ENCODE data around the gene SLC19A2.

Gene SLC19A2

DNA sequence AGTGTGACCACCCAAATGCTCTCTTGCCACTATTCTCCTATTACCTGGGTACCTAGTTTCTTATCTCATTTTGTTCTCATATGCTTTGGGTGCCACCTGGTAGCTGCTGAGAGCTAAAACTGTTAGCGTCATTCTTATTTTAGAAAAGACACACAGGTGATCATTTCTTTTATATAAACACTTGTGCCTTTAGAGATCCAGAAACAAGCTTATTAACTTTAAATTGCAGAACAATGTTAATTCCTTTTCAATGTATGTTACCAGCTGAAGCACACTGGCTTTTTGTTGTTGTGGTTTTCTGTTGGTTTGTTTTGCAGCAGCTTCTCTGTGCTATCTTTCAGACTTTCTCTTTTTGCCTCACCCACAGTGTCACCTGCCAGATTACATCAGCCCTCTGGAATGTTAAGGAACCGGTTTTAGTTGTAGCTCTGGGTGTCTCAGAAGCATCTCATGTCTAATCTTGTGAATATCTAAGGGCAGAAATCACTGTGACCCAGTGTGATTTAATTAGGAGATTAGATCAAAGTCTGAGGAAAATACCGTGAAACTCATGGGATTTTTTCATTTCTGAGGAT is 43.4 kb upstream of the SLC19A2 start:
- H2BK12ac ChIP-seq (ENCODE audit: low read length) = no peak overlapping the region
- no peak overlapping the region for H4K8ac ChIP-seq (ENCODE audit: low read depth, low read length)
- no peak overlapping the region for H3K23ac ChIP-seq (ENCODE audit: low read length)
- peak overlapping the region; percentile 2 for H2BK5ac ChIP-seq (ENCODE audit: low read depth, low read length, poor library complexity)
- H3K27ac ChIP-seq (ENCODE audit: low read depth, low read length) = peak overlapping the region; percentile 67
- H3K18ac ChIP-seq (ENCODE audit: low read length) = no peak overlapping the region
- no peak overlapping the region for H4K91ac ChIP-seq (ENCODE audit: low read depth, low read length)
- no peak overlapping the region for H3K14ac ChIP-seq (ENCODE audit: low read length)
- H3K4ac ChIP-seq (ENCODE audit: low read depth, low read length) = no peak overlapping the region
- no peaks in the 10 kb centered on the region for H3K9me3 ChIP-seq (ENCODE audit: insufficient read depth, low read depth, low read length)
- no peak overlapping the region for H2AK5ac ChIP-seq (ENCODE audit: low read length)
- no peaks in the 10 kb centered on the region for H3K36me3 ChIP-seq (ENCODE audit: control insufficient read depth in 1 of 2, insufficient read depth in 2 of 2, low read length in 2 of 2)
- H3K4me3 ChIP-seq (ENCODE audit: low read depth, low read length) = no peak overlapping the region
- H3K79me2 ChIP-seq (ENCODE audit: control insufficient read depth, insufficient read depth, low read length, poor library complexity) = no peaks in the 10 kb centered on the region
- no peak overlapping the region for H4K12ac ChIP-seq (ENCODE audit: low read depth, low read length)
- peak overlapping the region; percentile 49 for H3K4me2 ChIP-seq (ENCODE audit: low read length)
- H3K79me1 ChIP-seq (ENCODE audit: low read length) = peaks cover 6% of the 10 kb centered on the region
- peaks cover 2 to 10% of the 10 kb centered on the region in 2 experiments for H3K4me1 ChIP-seq (ENCODE audit: control insufficient read depth in 1 of 2, insufficient read depth in 2 of 2, low read length in 2 of 2)
- H2AFZ ChIP-seq (ENCODE audit: insufficient read depth, low read length, poor library complexity) = no peak overlapping the region
- no CpG with 5 or more reads among the region's 3 CpGs for WGBS (ENCODE audit: extremely low coverage, insufficient coverage, insufficient read length)
- H3K27me3 ChIP-seq (ENCODE audit: insufficient read depth, low read length) = no peaks in the 10 kb centered on the region
- DNase-seq = peak; percentile 93 to 100
- no peak overlapping the region for H3K9ac ChIP-seq (ENCODE audit: low read length)
- peak overlapping the region; percentile 81 for H2BK120ac ChIP-seq (ENCODE audit: insufficient read depth, low read length, poor library complexity)

DNA sequence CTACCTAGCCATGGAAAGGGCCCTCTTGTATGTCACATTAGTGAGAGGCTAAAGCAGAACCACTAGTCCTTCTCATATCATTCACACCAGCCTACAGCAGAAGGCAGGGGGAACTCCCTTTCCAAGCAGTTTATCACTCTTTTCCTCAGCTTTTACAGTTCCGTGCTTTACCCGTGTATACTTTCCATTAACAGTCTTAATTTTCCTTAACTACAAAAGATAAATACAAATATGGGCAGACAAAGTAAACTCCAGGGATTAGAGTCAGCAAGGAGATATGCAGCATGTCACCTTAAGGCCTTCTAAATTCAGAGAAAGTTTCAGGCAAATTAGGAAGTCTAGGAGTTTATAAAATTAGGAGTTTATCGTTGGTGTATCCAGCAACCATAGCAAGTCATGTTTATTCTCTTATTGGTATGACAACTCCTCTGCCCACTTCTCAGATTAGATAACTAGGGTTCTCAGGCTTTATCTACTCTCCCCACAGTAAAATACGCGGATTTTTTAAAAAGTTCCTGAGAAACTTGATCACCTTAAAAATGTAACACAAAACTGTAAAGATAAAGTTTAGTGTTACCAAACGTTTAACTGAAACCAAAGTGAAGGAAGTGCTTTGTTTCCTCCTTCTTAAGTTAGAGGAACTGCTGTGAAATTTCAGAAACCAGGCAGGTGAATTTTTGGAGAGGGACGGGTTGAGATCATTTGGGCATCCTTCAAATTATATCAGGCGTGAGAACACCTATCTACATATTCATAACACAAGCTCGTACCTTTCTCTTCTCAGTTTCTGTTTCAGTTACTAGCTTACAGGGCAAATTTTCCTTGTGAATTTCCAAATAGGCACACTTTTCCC is 42.7 kb upstream of the SLC19A2 start:
- H3K18ac ChIP-seq (ENCODE audit: low read length) = no peak overlapping the region
- no peak for DNase-seq
- H2BK120ac ChIP-seq (ENCODE audit: insufficient read depth, low read length, poor library complexity) = peak overlapping the region; percentile 81
- no peak overlapping the region for H4K12ac ChIP-seq (ENCODE audit: low read depth, low read length)
- H3K79me2 ChIP-seq (ENCODE audit: control insufficient read depth, insufficient read depth, low read length, poor library complexity) = no peaks in the 10 kb centered on the region
- no peaks in the 10 kb centered on the region for H3K36me3 ChIP-seq (ENCODE audit: control insufficient read depth in 1 of 2, insufficient read depth in 2 of 2, low read length in 2 of 2)
- H3K27me3 ChIP-seq (ENCODE audit: insufficient read depth, low read length) = no peaks in the 10 kb centered on the region
- peaks cover 2 to 10% of the 10 kb centered on the region in 2 experiments for H3K4me1 ChIP-seq (ENCODE audit: control insufficient read depth in 1 of 2, insufficient read depth in 2 of 2, low read length in 2 of 2)
- no peak overlapping the region for H3K9ac ChIP-seq (ENCODE audit: low read length)
- H4K8ac ChIP-seq (ENCODE audit: low read depth, low read length) = no peak overlapping the region
- H3K4ac ChIP-seq (ENCODE audit: low read depth, low read length) = no peak overlapping the region
- H3K4me2 ChIP-seq (ENCODE audit: low read length) = peak overlapping the region; percentile 49
- H2AK5ac ChIP-seq (ENCODE audit: low read length) = no peak overlapping the region
- no peaks in the 10 kb centered on the region for H3K9me3 ChIP-seq (ENCODE audit: insufficient read depth, low read depth, low read length)
- whole genome bisulfite sequencing (ENCODE audit: extremely low coverage, insufficient coverage, insufficient read length) = no CpG with 5 or more reads among the region's 9 CpGs
- H4K91ac ChIP-seq (ENCODE audit: low read depth, low read length) = peak overlapping the region; percentile 8
- no peak overlapping the region for H3K23ac ChIP-seq (ENCODE audit: low read length)
- no peak overlapping the region for H3K4me3 ChIP-seq (ENCODE audit: low read depth, low read length)
- H3K27ac ChIP-seq (ENCODE audit: low read depth, low read length) = peak overlapping the region; percentile 24
- H3K79me1 ChIP-seq (ENCODE audit: low read length) = peaks cover 6% of the 10 kb centered on the region
- peak overlapping the region; percentile 21 for H2BK12ac ChIP-seq (ENCODE audit: low read length)
- no peak overlapping the region for H2AFZ ChIP-seq (ENCODE audit: insufficient read depth, low read length, poor library complexity)
- H3K14ac ChIP-seq (ENCODE audit: low read length) = peak overlapping the region; percentile 7
- peak overlapping the region; percentile 2 for H2BK5ac ChIP-seq (ENCODE audit: low read depth, low read length, poor library complexity)

DNA sequence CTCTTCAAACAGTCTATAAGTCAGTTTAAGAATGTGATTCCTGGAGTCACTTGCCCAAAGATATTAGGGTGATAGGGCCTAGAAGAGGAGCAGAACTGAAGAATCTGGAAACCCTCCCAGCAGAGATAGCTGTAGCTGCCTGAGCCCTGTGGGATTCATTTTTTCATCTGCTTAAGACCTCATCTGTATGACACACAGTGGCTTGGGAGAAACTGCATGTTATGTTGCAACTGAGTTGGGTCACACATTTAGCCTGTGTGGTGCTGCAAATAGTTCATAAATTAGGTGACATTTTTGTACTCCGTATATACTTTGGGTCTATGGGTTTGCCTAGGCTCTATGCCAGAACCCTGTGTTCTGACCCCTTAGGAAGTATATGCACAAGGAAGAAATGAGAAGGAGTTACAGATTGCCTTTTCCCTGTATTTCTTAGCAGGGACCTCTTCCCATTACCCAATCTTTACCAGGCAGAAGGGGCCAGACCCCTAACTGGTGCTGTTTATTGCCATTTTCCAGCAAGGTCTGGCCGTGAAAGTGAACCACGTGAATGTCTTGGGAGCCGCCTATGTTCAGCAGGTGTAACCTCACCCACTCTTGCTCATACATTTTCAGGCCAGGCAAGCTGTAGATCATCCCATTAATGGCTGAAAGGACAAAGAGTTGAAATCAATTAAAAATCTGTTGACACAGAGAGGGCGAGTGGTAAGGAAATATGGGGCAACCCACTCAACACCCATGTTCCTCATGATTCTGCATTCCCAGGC is 41.9 kb upstream of the SLC19A2 start:
- Histone ChIP-seq H3K27me3 (ENCODE audit: insufficient read depth, low read length) (no peaks in the 10 kb centered on the region), H3K4me3 (ENCODE audit: low read depth, low read length) (no peak overlapping the region), H2BK5ac (ENCODE audit: low read depth, low read length, poor library complexity) (no peak overlapping the region), H3K18ac (ENCODE audit: low read length) (no peak overlapping the region), H2BK12ac (ENCODE audit: low read length) (peak overlapping the region; percentile 21), H3K27ac (ENCODE audit: low read depth, low read length) (no peak overlapping the region), H2AK5ac (ENCODE audit: low read length) (peak overlapping the region; percentile 44), H3K36me3 (ENCODE audit: control insufficient read depth in 1 of 2, insufficient read depth in 2 of 2, low read length in 2 of 2) (no peaks in the 10 kb centered on the region), H3K23ac (ENCODE audit: low read length) (no peak overlapping the region), H3K14ac (ENCODE audit: low read length) (peak overlapping the region; percentile 7), H4K91ac (ENCODE audit: low read depth, low read length) (peak overlapping the region; percentile 26), H3K4me1 (ENCODE audit: control insufficient read depth in 1 of 2, insufficient read depth in 2 of 2, low read length in 2 of 2) (peaks cover 2 to 10% of the 10 kb centered on the region in 2 experiments), H3K9ac (ENCODE audit: low read length) (no peak overlapping the region), H4K8ac (ENCODE audit: low read depth, low read length) (no peak overlapping the region), H4K12ac (ENCODE audit: low read depth, low read length) (no peak overlapping the region), H3K4me2 (ENCODE audit: low read length) (no peak overlapping the region), H3K79me2 (ENCODE audit: control insufficient read depth, insufficient read depth, low read length, poor library complexity) (no peaks in the 10 kb centered on the region), H3K4ac (ENCODE audit: low read depth, low read length) (no peak overlapping the region), H2BK120ac (ENCODE audit: insufficient read depth, low read length, poor library complexity) (no peak overlapping the region), H2AFZ (ENCODE audit: insufficient read depth, low read length, poor library complexity) (no peak overlapping the region), H3K79me1 (ENCODE audit: low read length) (peaks cover 6% of the 10 kb centered on the region), H3K9me3 (ENCODE audit: insufficient read depth, low read depth, low read length) (no peaks in the 10 kb centered on the region)
- DNase-seq = peak in 1 of 2 donors; percentile 31
- no CpG with 5 or more reads among the region's 5 CpGs for WGBS (ENCODE audit: extremely low coverage, insufficient coverage, insufficient read length)

DNA sequence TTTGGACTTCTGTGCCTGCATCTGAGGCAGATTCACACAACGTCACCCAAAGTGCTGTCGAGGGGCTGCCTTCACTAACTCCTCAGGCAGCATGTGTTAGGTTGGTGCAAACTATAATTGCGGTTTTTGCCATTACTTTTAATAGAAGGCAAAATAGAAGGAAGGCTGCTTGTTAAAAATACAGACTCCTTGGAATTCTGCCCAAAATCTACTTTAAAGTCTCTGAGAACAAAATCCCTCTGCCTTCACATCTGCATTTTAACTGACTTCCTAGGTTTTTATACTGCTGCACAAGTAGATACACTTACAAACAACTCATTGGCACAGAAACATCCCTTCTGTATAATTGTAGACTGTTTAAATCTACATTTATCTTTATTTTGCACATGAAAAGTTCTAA is 41.3 kb upstream of the SLC19A2 start:
- no peak overlapping the region for H3K4me3 ChIP-seq (ENCODE audit: low read depth, low read length)
- H3K79me2 ChIP-seq (ENCODE audit: control insufficient read depth, insufficient read depth, low read length, poor library complexity) = no peaks in the 10 kb centered on the region
- no peak overlapping the region for H3K18ac ChIP-seq (ENCODE audit: low read length)
- no peak overlapping the region for H2AK5ac ChIP-seq (ENCODE audit: low read length)
- no peaks in the 10 kb centered on the region for H3K27me3 ChIP-seq (ENCODE audit: insufficient read depth, low read length)
- no peak overlapping the region for H2AFZ ChIP-seq (ENCODE audit: insufficient read depth, low read length, poor library complexity)
- no peak overlapping the region for H2BK12ac ChIP-seq (ENCODE audit: low read length)
- H4K91ac ChIP-seq (ENCODE audit: low read depth, low read length) = no peak overlapping the region
- H3K14ac ChIP-seq (ENCODE audit: low read length) = no peak overlapping the region
- no peak for DNase-seq
- no peak overlapping the region for H3K27ac ChIP-seq (ENCODE audit: low read depth, low read length)
- peaks cover 2 to 10% of the 10 kb centered on the region in 2 experiments for H3K4me1 ChIP-seq (ENCODE audit: control insufficient read depth in 1 of 2, insufficient read depth in 2 of 2, low read length in 2 of 2)
- no peak overlapping the region for H3K23ac ChIP-seq (ENCODE audit: low read length)
- no peak overlapping the region for H3K9ac ChIP-seq (ENCODE audit: low read length)
- no peak overlapping the region for H4K12ac ChIP-seq (ENCODE audit: low read depth, low read length)
- H2BK5ac ChIP-seq (ENCODE audit: low read depth, low read length, poor library complexity) = no peak overlapping the region
- peaks cover 6% of the 10 kb centered on the region for H3K79me1 ChIP-seq (ENCODE audit: low read length)
- H4K8ac ChIP-seq (ENCODE audit: low read depth, low read length) = no peak overlapping the region
- H3K36me3 ChIP-seq (ENCODE audit: control insufficient read depth in 1 of 2, insufficient read depth in 2 of 2, low read length in 2 of 2) = no peaks in the 10 kb centered on the region
- no CpG with 5 or more reads among the region's 3 CpGs for WGBS (ENCODE audit: extremely low coverage, insufficient coverage, insufficient read length)
- H3K4me2 ChIP-seq (ENCODE audit: low read length) = no peak overlapping the region
- no peak overlapping the region for H3K4ac ChIP-seq (ENCODE audit: low read depth, low read length)
- H2BK120ac ChIP-seq (ENCODE audit: insufficient read depth, low read length, poor library complexity) = no peak overlapping the region
- H3K9me3 ChIP-seq (ENCODE audit: insufficient read depth, low read depth, low read length) = no peaks in the 10 kb centered on the region

Data from trophoblast cell (in vitro differentiated cells and primary cell).